ENCODE measurements around the gene HEXIM2.

HEXIM2 gene

DNA sequence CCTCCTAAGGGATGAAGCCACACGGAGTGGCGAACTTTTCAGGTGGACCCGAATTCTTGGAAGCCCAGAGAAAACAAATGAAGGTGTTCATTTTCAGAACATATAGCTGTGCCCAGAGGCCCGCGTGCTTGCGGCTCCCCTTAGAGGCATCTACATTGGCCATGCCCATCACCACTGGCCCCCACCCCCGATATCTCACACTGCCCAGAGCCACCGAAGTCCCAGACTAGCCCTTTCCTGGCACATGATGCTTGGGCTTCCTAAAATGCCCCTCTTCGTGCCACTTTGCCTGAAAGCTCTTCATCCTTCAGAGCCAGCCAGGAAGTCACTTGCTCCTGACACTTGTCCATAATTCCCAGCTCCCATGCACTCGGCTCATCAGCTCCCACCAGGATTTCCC, 15.5 kb upstream of the HEXIM2 start:
- DNase-seq, result no peak

DNA sequence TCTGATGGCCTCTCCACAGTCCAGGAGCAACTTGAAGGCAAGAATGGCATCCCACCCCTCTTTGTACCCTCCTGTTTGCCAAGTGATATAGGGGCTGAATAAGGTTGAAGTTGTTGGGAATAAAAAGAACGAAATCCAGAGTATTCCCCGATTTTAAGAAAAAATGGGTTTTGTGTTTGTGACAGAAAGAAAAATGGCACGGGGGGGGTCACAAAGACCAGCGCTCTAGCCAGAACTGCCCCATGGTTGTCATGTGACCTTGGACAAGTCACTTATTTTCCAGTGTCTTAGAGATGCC, 15.1 kb upstream of the HEXIM2 start:
- DNase-seq, result no peak

DNA sequence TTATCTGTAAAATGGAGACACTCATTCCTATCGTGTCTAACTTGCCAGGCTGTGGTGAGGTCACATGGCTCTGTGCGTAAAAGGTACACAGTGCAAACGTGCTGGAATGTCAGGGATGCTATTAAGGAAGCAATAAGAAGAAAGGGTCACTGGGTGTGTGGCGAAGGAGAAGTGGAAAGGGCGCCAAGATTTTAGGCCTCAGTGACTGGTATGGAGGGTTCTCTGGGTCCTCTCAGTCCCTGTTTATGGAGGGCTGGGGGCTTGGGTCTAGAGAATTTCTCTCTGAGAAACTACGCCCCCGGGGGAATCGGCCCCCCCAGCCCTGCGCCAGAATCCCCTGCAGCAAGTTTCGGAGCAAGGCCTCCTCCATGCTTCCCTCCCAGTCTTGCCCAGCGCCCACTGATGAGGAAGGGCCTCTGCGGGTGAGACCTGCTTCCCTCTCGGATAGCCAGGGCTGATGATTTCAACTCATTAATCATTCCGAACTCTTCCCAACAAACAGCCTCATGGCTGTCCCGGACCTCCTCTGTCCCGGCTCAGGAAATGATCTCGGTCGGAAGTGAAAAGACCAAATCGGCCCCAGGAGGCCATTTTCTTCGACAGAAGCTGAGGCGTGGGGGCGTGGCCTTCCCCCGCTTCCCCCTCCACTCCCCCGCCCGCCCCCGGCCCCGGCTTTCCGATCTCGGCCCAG, 14.6 kb upstream of the HEXIM2 start:
- no peak for DNase-seq

DNA sequence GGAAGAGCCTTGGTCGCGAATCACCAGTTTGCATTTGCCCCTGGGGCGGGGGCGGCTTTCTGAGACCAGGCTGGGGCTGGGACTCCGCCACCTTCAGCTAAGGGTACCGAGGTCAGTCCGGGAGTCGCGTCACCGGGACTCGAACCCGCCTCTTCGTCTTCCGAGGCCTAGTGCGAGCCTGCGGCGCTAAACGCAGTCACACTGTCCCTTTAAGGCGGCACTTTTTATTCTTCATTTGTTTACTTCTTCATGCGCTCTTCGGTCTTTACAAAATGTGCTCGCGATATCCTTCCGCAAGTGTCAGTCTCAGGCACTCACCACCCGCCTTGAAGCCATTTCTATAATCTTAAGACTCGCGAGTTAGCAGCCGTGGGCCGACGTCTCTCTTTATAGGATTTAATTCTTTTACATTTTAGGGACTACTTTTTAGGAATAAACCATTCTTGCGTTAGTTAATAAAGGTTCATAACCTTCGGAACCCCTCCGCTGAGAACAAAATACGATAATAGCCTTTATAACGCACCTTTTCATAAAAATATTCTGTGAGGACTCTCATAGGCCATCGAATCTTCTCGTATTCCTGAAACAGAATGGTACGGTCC, 14.0 kb upstream of the HEXIM2 start:
- DNase-seq, result peak; percentile 82 to 83

DNA sequence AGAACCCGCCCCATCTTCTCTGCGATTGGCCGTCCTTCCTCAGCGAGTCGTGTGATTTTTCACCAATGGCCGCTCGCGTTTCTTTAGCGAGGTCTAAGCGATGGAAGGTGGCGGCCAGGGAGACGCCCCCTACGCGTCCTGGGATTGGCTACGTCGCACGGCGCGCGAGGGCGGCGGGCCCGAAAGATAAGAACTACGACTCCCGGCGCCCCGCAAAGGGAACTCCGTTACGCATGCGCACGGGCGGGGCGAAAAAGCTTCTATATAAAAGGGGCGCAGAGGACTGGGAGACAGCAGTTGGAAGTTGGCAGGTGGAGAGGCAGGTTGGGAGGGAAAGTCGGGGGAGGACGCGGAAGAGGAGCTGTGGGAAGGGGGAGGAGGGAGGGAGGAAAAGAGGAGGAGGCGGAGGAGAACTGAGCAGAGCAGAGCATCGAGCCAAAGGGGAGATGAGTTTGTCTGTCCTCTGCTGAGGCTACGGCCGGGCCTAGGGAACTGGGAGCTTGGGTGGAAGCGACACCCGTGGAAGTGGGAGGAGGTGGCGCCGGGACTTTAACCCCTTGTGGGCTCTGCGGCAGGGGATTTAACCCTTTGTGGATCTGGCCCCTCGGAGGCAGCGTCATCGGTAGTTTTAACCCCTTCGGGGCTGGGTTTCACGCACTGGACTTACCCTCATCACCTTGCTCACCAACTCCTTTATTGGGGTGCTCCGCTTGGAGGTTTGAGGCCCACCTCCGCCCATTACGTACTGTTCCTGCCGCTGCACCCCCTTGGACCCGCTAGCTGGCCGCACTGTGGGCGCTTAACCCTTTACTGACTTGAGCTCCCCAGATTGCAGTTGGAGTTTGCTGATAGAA, 13.3 kb upstream of the HEXIM2 start, which contains the start of gene HEXIM1:
HEXIM1 (plus strand) TSS at position 293 of the 854 bp plus-strand sequence. CDS start 716 bp downstream, outside the sequence.
- DNase-seq, result peak; percentile 98 to 99

DNA sequence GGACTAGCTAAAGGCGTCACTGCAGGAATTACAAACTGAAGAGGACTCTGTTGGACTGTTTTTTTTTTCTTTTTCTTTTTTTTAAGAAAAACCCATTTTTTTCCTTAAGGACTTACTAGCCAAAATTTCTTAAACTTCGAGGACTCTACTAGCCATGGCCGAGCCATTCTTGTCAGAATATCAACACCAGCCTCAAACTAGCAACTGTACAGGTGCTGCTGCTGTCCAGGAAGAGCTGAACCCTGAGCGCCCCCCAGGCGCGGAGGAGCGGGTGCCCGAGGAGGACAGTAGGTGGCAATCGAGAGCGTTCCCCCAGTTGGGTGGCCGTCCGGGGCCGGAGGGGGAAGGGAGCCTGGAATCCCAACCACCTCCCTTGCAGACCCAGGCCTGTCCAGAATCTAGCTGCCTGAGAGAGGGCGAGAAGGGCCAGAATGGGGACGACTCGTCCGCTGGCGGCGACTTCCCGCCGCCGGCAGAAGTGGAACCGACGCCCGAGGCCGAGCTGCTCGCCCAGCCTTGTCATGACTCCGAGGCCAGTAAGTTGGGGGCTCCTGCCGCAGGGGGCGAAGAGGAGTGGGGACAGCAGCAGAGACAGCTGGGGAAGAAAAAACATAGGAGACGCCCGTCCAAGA, 12.5 kb upstream of the HEXIM2 start:
- peak; percentile 78 for DNase-seq

DNA sequence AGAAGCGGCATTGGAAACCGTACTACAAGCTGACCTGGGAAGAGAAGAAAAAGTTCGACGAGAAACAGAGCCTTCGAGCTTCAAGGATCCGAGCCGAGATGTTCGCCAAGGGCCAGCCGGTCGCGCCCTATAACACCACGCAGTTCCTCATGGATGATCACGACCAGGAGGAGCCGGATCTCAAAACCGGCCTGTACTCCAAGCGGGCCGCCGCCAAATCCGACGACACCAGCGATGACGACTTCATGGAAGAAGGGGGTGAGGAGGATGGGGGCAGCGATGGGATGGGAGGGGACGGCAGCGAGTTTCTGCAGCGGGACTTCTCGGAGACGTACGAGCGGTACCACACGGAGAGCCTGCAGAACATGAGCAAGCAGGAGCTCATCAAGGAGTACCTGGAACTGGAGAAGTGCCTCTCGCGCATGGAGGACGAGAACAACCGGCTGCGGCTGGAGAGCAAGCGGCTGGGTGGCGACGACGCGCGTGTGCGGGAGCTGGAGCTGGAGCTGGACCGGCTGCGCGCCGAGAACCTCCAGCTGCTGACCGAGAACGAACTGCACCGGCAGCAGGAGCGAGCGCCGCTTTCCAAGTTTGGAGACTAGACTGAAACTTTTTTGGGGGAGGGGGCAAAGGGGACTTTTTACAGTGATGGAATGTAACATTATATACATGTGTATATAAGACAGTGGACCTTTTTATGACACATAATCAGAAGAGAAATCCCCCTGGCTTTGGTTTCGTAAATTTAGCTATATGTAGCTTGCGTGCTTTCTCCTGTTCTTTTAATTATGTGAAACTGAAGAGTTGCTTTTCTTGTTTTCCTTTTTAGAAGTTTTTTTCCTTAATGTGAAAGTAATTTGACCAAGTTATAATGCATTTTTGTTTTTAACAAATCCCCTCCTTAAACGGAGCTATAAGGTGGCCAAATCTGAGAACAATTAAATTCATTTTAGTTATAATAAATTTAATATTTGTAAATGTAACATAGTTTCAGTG, 11.7 kb upstream of the HEXIM2 start:
- DNase-seq, result peak; percentile 54 to 59

DNA sequence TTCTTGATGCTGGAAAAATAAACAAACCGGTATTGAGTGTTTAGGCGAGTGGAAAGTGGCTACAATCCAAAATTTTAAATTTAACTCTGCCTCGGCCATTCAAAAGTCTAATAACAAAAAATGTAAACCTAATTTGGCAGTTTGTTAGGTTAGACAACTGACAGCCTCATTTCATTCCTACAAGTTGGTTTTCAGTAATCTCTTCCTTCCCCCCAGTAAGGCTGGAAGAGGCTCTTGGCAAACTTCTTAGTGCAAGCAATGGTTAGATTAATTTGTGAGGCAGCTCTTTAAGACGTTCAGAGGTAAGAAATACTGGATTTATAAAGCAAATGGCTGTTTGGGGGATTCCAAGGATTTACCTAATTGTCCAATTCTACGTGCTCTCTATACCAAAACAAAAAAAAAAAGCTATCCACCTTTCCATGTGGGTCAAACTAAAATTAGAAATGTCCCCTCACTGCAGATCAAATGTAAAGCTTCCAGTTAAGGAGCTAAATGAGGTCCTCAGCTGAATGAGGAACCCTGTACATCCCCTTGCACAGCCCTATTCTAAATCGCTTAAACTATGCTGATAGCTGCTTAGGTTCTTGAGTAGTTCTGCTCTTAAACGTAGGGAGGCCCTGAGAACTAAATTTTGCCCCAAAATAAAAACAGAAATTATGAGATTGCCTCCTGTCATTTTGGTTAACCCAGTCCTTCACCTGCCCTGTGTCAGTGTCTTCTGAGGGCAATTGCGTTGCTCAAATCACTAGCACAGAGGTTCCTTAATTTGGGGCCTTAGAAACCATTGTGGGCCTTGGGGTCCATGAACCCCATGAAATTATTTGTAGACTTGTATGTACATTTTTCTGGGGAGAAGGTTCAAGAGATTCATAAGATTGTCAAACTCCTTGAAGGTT, 10.5 kb upstream of the HEXIM2 start:
- DNase-seq, result no peak

DNA sequence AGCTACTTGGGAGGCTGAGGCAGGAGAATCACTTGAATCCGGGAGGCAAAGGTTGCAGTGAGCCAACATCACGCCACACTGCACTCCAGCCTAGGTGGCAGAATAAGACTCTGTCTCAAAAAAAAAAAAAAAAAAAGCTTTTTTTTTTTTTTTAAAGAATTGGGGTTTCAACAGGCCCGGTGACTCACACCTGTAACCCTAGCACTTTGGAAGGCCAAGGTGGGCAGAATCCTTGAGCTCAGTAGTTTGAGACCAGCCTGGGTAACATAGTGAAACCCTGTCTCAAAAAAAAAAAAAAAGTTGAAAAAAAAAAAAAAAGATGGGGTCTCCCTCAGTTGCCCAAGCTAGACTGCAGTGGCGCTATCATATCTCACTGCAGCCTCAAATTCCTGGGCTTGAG, 6.6 kb upstream of the HEXIM2 start:
- DNase-seq, result no peak

DNA sequence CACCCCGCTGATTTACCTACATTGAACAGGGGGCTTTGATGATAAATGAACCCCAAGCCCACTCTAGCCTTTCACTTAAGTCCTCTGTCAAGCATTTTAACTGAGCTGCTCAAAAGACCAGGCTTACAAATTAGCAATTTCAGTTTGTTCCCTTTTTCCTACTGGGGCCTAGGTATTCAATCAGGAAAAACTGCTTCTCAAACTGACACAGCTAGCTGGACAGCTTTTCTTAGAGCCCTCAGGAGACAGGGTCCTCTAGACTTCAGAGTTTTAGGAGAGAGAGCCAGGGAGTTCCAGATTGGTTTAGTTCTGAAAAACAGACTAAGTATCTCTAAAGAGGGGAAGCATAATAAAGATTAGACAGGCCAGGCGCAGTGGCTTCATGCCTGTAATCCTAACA, 6.2 kb upstream of the HEXIM2 start:
- no peak for DNase-seq

DNA sequence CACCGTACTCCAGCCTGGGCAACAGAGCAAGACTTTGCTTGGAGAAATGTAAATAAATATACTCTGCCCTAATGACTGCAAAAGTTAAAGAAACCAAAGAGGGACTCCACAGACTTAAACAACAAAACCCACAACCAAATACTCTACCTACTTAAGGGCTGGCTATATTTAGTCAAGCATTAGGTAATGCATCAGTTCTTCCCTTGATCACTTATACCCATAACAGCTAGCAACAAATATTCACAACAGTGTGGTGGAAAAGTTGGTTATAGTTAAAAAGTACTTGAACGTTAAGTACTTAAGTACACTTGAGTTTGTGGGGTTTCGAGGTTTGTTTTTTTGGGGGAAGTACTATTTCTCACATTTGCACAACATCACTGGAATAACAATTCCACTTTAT, 5.4 kb upstream of the HEXIM2 start:
- DNase-seq, result no peak

DNA sequence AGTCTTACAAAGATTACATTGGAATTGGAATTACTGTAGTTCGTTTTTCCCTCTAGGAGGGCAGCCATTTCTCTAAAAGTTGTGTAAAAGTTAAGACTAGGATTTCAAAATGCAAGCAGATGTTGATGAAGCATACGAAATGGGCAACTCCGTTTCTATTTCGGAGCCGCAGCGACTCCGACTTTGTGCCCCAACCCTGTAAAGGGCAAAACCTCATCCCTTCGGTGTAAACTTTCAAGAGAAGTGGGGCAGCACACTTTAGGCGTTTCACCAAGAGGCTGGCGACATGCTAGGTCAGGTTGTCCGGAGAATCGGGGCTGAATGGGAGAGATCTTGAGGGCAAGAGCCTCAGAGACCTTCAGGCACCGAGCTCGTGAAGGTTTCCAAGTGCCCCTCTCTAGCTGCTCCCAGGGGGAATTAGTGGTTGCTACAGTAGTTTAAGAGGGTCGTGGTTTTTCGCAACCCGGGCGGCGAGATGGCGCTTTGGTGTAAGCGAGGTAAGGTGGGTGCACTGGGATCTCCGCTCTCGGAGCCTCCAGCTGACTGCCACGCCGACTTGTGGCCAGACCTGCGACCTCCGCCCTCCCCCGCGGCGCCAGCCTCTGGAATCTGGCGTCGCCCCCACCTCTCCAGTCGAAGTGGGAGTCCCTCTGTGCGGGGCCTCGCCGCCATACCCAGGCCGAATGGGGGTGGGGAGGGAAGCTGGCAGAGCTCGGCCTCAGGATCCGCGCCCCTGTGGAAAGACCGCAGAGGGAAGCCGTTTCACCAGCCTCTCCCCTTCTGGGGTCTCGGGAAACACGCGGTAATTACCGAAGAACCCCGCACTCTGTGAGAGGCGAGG, 1.0 kb upstream of the HEXIM2 start:
- DNase-seq, result peak; percentile 60 to 72

DNA sequence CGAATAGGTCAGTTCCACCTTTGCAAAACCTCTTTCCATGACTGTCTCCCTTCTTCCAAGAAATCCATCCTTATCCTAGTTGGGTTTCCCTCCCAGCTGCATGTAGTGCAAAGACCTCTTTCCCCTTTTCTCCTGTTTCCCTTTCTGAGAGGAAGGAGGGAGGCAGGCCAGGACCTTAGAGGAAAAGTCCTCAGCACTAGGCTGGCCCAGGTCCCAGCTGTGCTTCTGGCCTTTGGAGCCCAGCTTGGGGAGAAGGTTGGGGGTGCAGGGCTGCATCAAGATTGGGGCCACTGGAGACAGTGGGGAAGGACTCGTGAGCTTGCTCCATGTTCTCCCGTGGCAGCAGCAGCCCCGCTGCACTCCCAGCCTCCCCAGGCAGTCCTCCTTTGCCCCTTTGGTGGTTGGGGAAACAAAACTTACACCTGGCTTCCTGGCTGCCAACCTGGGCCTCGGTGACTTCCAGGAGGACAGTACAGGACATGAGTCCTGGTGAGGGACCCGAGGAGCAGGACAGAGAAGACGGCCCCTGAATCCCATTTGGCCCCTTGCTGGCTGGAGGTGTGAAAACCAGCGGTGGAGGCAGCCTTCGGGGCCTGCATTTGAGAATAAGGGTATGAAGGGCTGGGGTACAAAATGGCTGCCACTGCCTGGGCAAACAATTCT, 481 bp downstream of the HEXIM2 start:
- DNase-seq, result no peak

DNA sequence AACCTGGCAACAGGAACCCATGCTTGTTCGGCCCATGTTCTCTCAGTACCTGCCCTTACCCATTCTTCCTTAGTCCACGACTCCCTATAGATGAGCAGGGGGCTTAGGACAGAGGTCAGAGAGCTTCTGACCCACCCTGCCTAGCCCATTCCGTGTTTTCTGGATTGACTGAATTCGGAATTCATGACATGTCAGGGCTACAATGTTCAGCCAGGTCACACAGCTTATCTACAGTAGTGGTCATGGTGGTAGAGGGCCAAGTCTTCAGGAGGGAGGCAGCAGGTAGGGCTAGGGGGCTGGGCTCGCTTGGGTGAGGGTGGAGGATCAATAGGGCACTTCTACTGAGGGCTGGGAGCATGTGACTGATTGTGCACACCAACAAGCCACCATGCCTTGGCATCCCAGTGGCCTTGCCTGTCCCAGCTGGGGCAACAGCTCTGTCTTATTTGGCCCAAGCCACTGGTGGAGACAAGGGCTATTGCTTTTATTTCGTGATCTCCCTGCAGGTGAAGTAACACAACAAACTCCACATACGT, 3.1 kb downstream of the HEXIM2 start:
- DNase-seq, result no peak

DNA sequence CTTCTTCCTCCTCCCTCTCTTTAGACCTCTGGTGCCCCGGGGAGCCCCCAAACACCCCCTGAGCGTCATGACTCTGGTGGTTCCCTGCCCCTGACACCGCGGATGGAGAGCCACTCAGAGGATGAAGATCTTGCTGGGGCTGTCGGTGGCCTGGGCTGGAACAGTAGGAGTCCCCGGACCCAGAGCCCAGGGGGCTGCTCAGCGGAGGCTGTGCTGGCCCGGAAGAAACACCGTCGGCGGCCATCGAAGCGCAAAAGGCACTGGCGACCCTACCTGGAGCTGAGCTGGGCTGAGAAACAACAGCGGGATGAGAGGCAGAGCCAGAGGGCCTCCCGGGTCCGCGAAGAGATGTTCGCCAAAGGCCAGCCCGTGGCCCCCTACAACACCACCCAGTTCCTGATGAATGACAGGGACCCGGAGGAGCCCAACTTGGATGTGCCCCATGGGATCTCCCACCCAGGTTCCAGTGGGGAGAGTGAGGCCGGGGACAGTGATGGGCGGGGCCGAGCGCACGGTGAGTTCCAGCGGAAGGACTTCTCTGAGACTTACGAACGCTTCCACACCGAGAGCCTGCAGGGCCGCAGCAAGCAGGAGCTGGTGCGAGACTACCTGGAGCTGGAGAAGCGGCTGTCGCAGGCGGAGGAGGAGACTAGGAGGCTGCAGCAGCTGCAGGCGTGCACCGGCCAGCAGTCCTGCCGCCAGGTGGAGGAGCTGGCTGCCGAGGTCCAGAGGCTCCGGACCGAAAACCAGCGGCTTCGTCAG, 7.5 kb downstream of the HEXIM2 start:
- no peak for DNase-seq

DNA sequence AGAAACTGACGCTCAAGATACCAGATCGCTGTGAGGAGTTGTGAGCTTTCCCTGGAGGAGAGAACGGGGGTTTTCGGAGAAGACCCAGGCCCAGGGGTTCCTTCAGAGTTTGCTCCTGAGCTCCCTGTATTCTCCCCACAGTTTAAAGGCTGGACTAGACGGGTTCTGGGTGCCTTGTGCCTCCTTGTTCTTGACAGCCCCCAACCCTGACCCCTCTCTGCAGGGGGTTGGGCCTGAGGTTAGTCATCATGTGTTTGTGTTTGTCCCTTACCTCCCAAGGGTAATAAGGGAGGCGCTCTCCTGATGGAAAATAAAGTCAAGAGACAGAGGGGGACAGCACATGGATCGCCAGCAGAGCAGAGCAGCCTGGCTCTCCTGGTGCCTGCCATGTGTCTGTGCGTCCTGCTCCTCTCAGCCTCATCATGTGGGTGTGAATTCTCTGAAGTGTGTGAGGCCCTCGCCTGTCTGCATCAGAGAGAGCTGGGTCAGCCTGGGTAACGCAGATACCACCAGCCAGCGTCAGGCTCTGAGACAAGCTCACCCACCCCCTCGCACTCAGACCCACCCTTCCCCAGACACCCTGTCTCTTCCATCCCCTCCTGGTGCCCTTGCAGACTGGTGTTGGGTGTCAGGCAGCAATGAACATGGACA, 8.7 kb downstream of the HEXIM2 start:
- no peak for DNase-seq

DNA sequence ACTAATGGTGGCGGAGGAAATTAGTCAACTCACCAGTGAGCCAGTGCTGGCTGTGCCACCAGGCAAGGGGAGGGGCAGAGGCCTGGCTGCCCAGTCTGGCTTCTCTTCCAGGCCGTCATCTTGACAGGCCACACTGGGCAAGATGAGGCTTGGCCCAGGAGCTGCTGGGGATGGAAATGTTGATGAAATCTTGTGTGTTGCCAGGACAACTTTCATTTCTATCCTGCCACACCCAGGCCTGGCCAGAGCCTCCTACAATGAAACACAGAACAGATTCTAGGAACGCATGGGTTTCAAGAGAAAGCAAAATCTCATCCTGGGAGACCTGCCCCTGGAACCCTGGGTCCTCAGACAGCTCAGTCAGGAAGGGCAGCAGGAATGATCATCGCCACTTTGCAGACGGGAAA, 9.3 kb downstream of the HEXIM2 start:
- DNase-seq, result no peak

Measured in stimulated activated CD4-positive, alpha-beta T cell treated with anti-CD3 and anti-CD28 coated beads, Interleukin-2, amount 100 ng/mL, for 24 hours (primary cell).